ENCODE measurements around the gene DLG2. TPM values are rescaled to one million over a fixed set of nuclear protein-coding genes. Genes with fewer than 3 reads are reported as not detected.
"Not testable (repeated sequence)": the region's sequence is repeated elsewhere in the genome, so short reads cannot be mapped to it uniquely, and the experiment has no call there.

Gene DLG2
- total RNA-seq, 1 donor from 2014 or later, result 5.9 TPM

GRCh38 chr11:85028329-85029101 lies 598.6 kb downstream of the DLG2 start:
- Mint-ChIP-seq H3K36me3 (no peaks in the 10 kb centered on the region), H3K9me3 (no peaks in the 10 kb centered on the region), H3K4me3 (no peak overlapping the region), H3K27ac (no peak overlapping the region), H3K27me3 (no peaks in the 10 kb centered on the region), H3K4me1 (ENCODE audit: unreplicated experiment) (no peaks in the 10 kb centered on the region)
- DNase-seq (ENCODE audit: extremely low spot score, unreplicated experiment), result no peak
- TF ChIP-seq CTCF (conservative IDR thresholded peaks at IDR 0.05), result no peak

DNA sequence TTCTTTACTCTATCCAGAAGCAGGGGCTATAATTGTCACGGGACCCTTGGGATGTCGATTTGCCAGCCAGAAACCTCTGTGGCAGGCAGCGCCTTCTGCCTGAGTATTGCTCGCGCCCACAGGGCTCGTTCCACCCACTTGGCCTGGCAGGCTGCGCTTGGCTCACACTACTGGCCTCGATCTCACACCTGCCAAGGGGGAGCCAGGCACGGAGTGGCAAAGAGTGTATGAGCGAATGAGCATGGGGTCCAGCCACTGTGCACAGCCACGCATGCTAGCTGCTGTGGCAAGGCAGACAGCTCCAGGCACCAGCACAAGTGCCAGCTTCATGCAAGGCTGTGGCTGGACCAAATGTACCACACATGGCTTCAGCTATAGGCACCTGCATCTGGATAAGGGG lies 599.8 kb downstream of the DLG2 start:
- DNase-seq (ENCODE audit: extremely low spot score, unreplicated experiment), result no peak
- Mint-ChIP-seq H3K9me3 (no peaks in the 10 kb centered on the region), H3K27me3 (no peaks in the 10 kb centered on the region), H3K36me3 (no peaks in the 10 kb centered on the region), H3K27ac (no peak overlapping the region), H3K4me1 (ENCODE audit: unreplicated experiment) (no peaks in the 10 kb centered on the region), H3K4me3 (no peak overlapping the region)
- no peak for TF ChIP-seq CTCF (conservative IDR thresholded peaks at IDR 0.05)

GRCh38 chr11:85021058-85021457 lies 606.1 kb downstream of the DLG2 start:
- no peaks in the 10 kb centered on the region for H3K27me3 Mint-ChIP-seq
- no peaks in the 10 kb centered on the region for H3K9me3 Mint-ChIP-seq
- TF ChIP-seq CTCF (conservative IDR thresholded peaks at IDR 0.05), result no peak
- H3K4me1 Mint-ChIP-seq (ENCODE audit: unreplicated experiment), result no peaks in the 10 kb centered on the region
- H3K27ac Mint-ChIP-seq, result no peak overlapping the region
- H3K36me3 Mint-ChIP-seq, result no peaks in the 10 kb centered on the region
- H3K4me3 Mint-ChIP-seq, result no peak overlapping the region
- no peak for DNase-seq (ENCODE audit: extremely low spot score, unreplicated experiment)

GRCh38 chr11:84993386-84993785 lies 633.8 kb downstream of the DLG2 start:
- no peak overlapping the region for H3K27ac Mint-ChIP-seq
- H3K4me1 Mint-ChIP-seq (ENCODE audit: unreplicated experiment), result no peaks in the 10 kb centered on the region
- H3K9me3 Mint-ChIP-seq, result no peaks in the 10 kb centered on the region
- no peaks in the 10 kb centered on the region for H3K27me3 Mint-ChIP-seq
- H3K36me3 Mint-ChIP-seq, result no peaks in the 10 kb centered on the region
- no peak for DNase-seq (ENCODE audit: extremely low spot score, unreplicated experiment)
- TF ChIP-seq CTCF (conservative IDR thresholded peaks at IDR 0.05), result peak; percentile 52
- no peak overlapping the region for H3K4me3 Mint-ChIP-seq

DNA sequence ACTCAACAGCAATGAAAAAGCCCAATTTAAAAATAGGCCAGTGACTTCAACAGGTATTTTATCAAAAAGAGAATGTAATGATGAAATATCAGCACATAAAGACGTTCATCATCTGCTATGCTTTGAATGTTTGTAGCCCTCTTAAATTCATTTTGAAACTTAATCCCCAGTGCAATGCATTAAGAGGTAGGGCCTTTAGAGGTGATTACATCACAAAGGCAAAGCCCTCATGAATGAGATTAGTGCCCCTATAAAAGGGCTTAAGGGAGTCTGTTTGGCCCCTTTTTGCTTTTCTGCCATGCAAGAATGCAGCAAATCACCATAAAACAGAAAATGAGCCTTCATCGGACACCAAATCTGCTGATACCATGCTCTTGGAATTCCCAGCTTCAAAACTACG lies 637.0 kb downstream of the DLG2 start:
- H3K4me3 Mint-ChIP-seq, result no peak overlapping the region
- peaks cover 4% of the 10 kb centered on the region for H3K9me3 Mint-ChIP-seq
- H3K27me3 Mint-ChIP-seq, result no peaks in the 10 kb centered on the region
- no peaks in the 10 kb centered on the region for H3K36me3 Mint-ChIP-seq
- no peak for TF ChIP-seq CTCF (conservative IDR thresholded peaks at IDR 0.05)
- no peak for DNase-seq (ENCODE audit: extremely low spot score, unreplicated experiment)
- no peak overlapping the region for H3K27ac Mint-ChIP-seq
- H3K4me1 Mint-ChIP-seq (ENCODE audit: unreplicated experiment), result no peaks in the 10 kb centered on the region

GRCh38 chr11:84987686-84988187 lies 639.4 kb downstream of the DLG2 start:
- not testable (repeated sequence) for H3K9me3 Mint-ChIP-seq; H3K4me1 Mint-ChIP-seq (ENCODE audit: unreplicated experiment); H3K27ac Mint-ChIP-seq; H3K36me3 Mint-ChIP-seq; H3K27me3 Mint-ChIP-seq; DNase-seq (ENCODE audit: extremely low spot score, unreplicated experiment); H3K4me3 Mint-ChIP-seq
